Left renal pelvis (tissue), 4 donors: Measurements from ENCODE around the gene CDH23. TPM values are rescaled to one million over a fixed set of nuclear protein-coding genes. Genes with fewer than 3 reads are reported as not detected.

Experiments
- DNase-seq, 4 donors: peaks; one replicate each; pipeline ENCODE4 v3.0.0-alpha.2; 2013; ENCODE audit warnings: low read depth in 4 of 4, low spot score in 3 of 4
- polyA plus RNA-seq, 4 donors: library from polyadenylated mRNA; unstranded; fragments of 120-200 nt; gene quantifications; one replicate each; pipeline ENCODE4 v1.2.1, GENCODE V29; 2013; ENCODE audit not compliant: insufficient read length in 4 of 4

The CDH23 gene
- polyA plus RNA-seq, 4 donors: 1.5 to 28.3 (median 2.7) TPM

GRCh38 chr10:71712170-71712569 is 315.4 kb downstream of the CDH23 start:
- DNase-seq: no peak

- DNase-seq: no peak
Measured at GRCh38 chr10:71712572-71713134, 315.9 kb downstream of the CDH23 start.

- DNase-seq: no peak
Measured at GRCh38 chr10:71713135-71714030, 316.7 kb downstream of the CDH23 start.

- DNase-seq: no peak
Measured at GRCh38 chr10:71714031-71714410, 317.3 kb downstream of the CDH23 start.

- no peak for DNase-seq
Measured at GRCh38 chr10:71714592-71714991, 317.9 kb downstream of the CDH23 start.

- DNase-seq: no peak
Measured at GRCh38 chr10:71715026-71715425, 318.3 kb downstream of the CDH23 start.

- no peak for DNase-seq
Measured at GRCh38 chr10:71715860-71716259, 319.1 kb downstream of the CDH23 start.

GRCh38 chr10:71716426-71716825 is 319.7 kb downstream of the CDH23 start:
- no peak for DNase-seq

- DNase-seq: no peak
Measured at GRCh38 chr10:71717056-71717455, 320.3 kb downstream of the CDH23 start.

- DNase-seq: peak in 1 of 4 donors; percentile 12
Measured at GRCh38 chr10:71717551-71717951, 320.8 kb downstream of the CDH23 start.

GRCh38 chr10:71718165-71718698 is 321.5 kb downstream of the CDH23 start:
- DNase-seq: no peak

- DNase-seq: no peak
Measured at GRCh38 chr10:71719042-71719441, 322.3 kb downstream of the CDH23 start.

GRCh38 chr10:71719464-71720201 is 322.9 kb downstream of the CDH23 start, which contains the start of gene C10orf105:
C10orf105 (minus strand) TSS chr10:71719778; CDS start chr10:71716337, 3,441 bp downstream.
- DNase-seq: no peak

GRCh38 chr10:71720288-71720687 is 323.6 kb downstream of the CDH23 start:
- DNase-seq: peak in 1 of 4 donors; percentile 10

GRCh38 chr10:71721313-71721712 is 324.6 kb downstream of the CDH23 start:
- DNase-seq: no peak

- no peak for DNase-seq
Measured at GRCh38 chr10:71722849-71723248, 326.1 kb downstream of the CDH23 start.

GRCh38 chr10:71723311-71723710 is 326.6 kb downstream of the CDH23 start:
- no peak for DNase-seq

- no peak for DNase-seq
Measured at GRCh38 chr10:71724539-71724938, 327.8 kb downstream of the CDH23 start.

GRCh38 chr10:71725249-71725648 is 328.5 kb downstream of the CDH23 start:
- DNase-seq: no peak

- DNase-seq: no peak
Measured at GRCh38 chr10:71725998-71726579, 329.4 kb downstream of the CDH23 start.
